Thoracic aorta (tissue), 2 donors: Measurements from ENCODE around the gene DCDC1. TPM values are rescaled to one million over a fixed set of nuclear protein-coding genes. Genes with fewer than 3 reads are reported as not detected.
A peak's percentile ranks its signal among the peaks of the same experiment; 100 is the strongest.

Experiments
- ATAC-seq: fragments of 150-250 bp; one replicate; pipeline ENCODE4 v1.8.0; 2017; ENCODE audit warnings: low read depth; ENCODE audit not compliant: insufficient number of reproducible peaks, low FRiP score
- DNase-seq: peaks from one replicate; pipeline ENCODE4 v3.0.0-alpha.2; 2020; ENCODE audit warnings: low spot score
- H3K27ac ChIP-seq, 2 donors: fragments of 200-600 bp; sonication (generic); 1 replicate in 1 of 2; 2 replicates in 1 of 2; pipeline ENCODE4 v1.5.1; 2016; ENCODE audit warnings: mild to moderate bottlenecking in 2 of 2, moderate library complexity in 2 of 2
- H3K27me3 ChIP-seq: fragments of 200-600 bp; sonication (generic); replicated peaks from 2 replicates; pipeline ENCODE4 v1.6.0; 2016; ENCODE audit warnings: mild to moderate bottlenecking; ENCODE audit not compliant: insufficient read depth
- H3K36me3 ChIP-seq: fragments of 200-600 bp; sonication (generic); one replicate; pipeline ENCODE4 v1.5.1; 2016
- H3K4me1 ChIP-seq, 2 donors: fragments of 200-600 bp; sonication (generic); 1 replicate in 1 of 2; 2 replicates in 1 of 2; pipeline versions ENCODE4 v1.5.1 to v1.6.0; 2016; ENCODE audit warnings: low read depth in 2 of 2, mild to moderate bottlenecking in 1 of 2; ENCODE audit not compliant: control insufficient read depth in 1 of 2
- H3K4me3 ChIP-seq: fragments of 200-600 bp; sonication (generic); 2 replicates; pipeline ENCODE4 v1.5.1; 2016; ENCODE audit warnings: mild to moderate bottlenecking
- H3K9me3 ChIP-seq: fragments of 200-600 bp; sonication (generic); 2 replicates; pipeline ENCODE4 v1.5.1; 2016
- total RNA-seq, 2 donors: library from RNA; depleted of rRNA; stranded (reverse); fragments of >200 nt; gene quantifications; one replicate each; pipeline versions ENCODE4 v1.1.0 to v1.2.3, GENCODE V29; 2016
- TF ChIP-seq, protein P1 (sequence below): fragments of 200-600 bp; sonication (generic); IDR thresholded peaks from one replicate; pipeline ENCODE4 v1.5.1; 2019; ENCODE audit warnings: antibody characterized with exemption

The DCDC1 gene
- total RNA-seq, 2 donors from 2014 or later, result not detected

DNA sequence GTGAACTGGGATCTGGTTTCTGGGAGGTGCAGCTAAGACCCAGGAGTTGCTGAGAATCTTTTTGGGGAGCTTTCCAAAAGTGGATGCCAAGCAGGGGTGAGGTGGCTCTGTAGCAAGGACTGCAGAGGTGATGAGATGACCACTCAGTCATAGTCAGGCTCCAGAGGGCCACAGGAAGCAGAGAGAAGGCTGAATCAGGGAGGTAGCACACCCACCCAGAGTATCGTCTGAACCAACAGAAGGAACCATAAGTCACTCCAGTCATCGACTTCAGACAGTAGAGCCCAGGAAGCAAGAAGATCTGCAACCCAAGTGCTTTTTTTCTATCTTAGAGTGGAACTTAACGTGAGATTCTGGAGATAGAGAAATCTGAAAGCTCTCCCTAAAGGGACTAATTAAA is 447.7 kb downstream of the DCDC1 start:
- H3K27me3 ChIP-seq, result no peaks in the 10 kb centered on the region
- ATAC-seq (no peak), DNase-seq (no peak)
- no peaks in the 10 kb centered on the region for H3K4me1 ChIP-seq
- no peak overlapping the region for H3K4me3 ChIP-seq
- H3K9me3 ChIP-seq, result no peaks in the 10 kb centered on the region
- TF ChIP-seq, protein P1, sequence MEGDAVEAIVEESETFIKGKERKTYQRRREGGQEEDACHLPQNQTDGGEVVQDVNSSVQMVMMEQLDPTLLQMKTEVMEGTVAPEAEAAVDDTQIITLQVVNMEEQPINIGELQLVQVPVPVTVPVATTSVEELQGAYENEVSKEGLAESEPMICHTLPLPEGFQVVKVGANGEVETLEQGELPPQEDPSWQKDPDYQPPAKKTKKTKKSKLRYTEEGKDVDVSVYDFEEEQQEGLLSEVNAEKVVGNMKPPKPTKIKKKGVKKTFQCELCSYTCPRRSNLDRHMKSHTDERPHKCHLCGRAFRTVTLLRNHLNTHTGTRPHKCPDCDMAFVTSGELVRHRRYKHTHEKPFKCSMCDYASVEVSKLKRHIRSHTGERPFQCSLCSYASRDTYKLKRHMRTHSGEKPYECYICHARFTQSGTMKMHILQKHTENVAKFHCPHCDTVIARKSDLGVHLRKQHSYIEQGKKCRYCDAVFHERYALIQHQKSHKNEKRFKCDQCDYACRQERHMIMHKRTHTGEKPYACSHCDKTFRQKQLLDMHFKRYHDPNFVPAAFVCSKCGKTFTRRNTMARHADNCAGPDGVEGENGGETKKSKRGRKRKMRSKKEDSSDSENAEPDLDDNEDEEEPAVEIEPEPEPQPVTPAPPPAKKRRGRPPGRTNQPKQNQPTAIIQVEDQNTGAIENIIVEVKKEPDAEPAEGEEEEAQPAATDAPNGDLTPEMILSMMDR, result no peak
- H3K27ac ChIP-seq, result no peak overlapping the region
- H3K36me3 ChIP-seq, result no peaks in the 10 kb centered on the region

GRCh38 chr11:30919389-30920152 is 450.0 kb downstream of the DCDC1 start:
- TF ChIP-seq, protein P1, result no peak
- Histone ChIP-seq H3K27ac (no peak overlapping the region), H3K4me1 (no peaks in the 10 kb centered on the region), H3K9me3 (no peaks in the 10 kb centered on the region), H3K4me3 (no peak overlapping the region), H3K27me3 (no peaks in the 10 kb centered on the region), H3K36me3 (no peaks in the 10 kb centered on the region)
- no peak for DNase-seq
- no peak for ATAC-seq

- no peaks in the 10 kb centered on the region for H3K9me3 ChIP-seq
- H3K36me3 ChIP-seq, result no peaks in the 10 kb centered on the region
- TF ChIP-seq, protein P1, result peak; percentile 62
- no peak overlapping the region for H3K27ac ChIP-seq
- no peaks in the 10 kb centered on the region for H3K27me3 ChIP-seq
- DNase-seq (no peak), ATAC-seq (no peak)
- no peak overlapping the region for H3K4me3 ChIP-seq
- H3K4me1 ChIP-seq, result no peaks in the 10 kb centered on the region
Observed at GRCh38 chr11:30917859-30918478, 451.6 kb downstream of the DCDC1 start.

- DNase-seq (no peak), ATAC-seq (no peak)
- Histone ChIP-seq H3K36me3 (no peaks in the 10 kb centered on the region), H3K4me1 (no peaks in the 10 kb centered on the region), H3K9me3 (no peaks in the 10 kb centered on the region), H3K4me3 (no peak overlapping the region), H3K27me3 (no peaks in the 10 kb centered on the region), H3K27ac (no peak overlapping the region)
- TF ChIP-seq, protein P1, result no peak
Observed at GRCh38 chr11:30917266-30917665, 452.3 kb downstream of the DCDC1 start.

- no peaks in the 10 kb centered on the region for H3K9me3 ChIP-seq
- no peaks in the 10 kb centered on the region for H3K4me1 ChIP-seq
- H3K4me3 ChIP-seq, result no peak overlapping the region
- no peaks in the 10 kb centered on the region for H3K36me3 ChIP-seq
- H3K27ac ChIP-seq, result no peak overlapping the region
- H3K27me3 ChIP-seq, result no peaks in the 10 kb centered on the region
- DNase-seq, result no peak
- ATAC-seq, result no peak
- TF ChIP-seq, protein P1, result no peak
Observed at GRCh38 chr11:30916764-30917163, 452.8 kb downstream of the DCDC1 start.
